ENCODE results near the gene KRTAP10-12.

Gene KRTAP10-12

GRCh38 chr21:44742418-44743153, 45.6 kb downstream of the KRTAP10-12 start:
- peak; percentile 21 for DNase-seq (ENCODE audit: low read depth, low spot score)
- H3K4me3 ChIP-seq (ENCODE audit: low read length) = no peak overlapping the region

All from Jurkat, Clone E6-1 (cell line).